K562 (cell line): ENCODE measurements around the gene SVOP. TPM values are rescaled to one million over a fixed set of nuclear protein-coding genes. Genes with fewer than 3 reads are reported as not detected.

Experiments used
- ATAC-seq: fragments of 200-7000 bp; cut with Tn5 transposase; 3 replicates; pipeline ENCODE4 v1.9.1; 2020; ENCODE audit warnings: moderate library complexity
- BruUV-seq: library from RNA; stranded (reverse); fragments of 400-500 nt; replicated peaks from 2 replicates; lab custom pipeline; 2021; lab: Mats Ljungman, UMichigan
- CTCF ChIA-PET: fragments of 300-600 bp; formaldehyde crosslinking; extraction: SDS; loops from one replicate; lab custom pipeline; 2021; ENCODE audit warnings: low intra/inter-chr PET ratio; lab: Yijun Ruan, JAX
- POLR2A ChIA-PET: fragments of 300-600, 350-650 bp; sonication (Branson Sonifier 250); formaldehyde crosslinking; extraction: SDS; loops from one replicate; lab custom pipeline; 2021; ENCODE audit warnings: antibody characterized with exemption, inconsistent platforms; lab: Yijun Ruan, JAX
- DNase-seq, 4 experiments: peaks; one replicate each; pipeline versions ENCODE4 v3.0.0 to v3.0.0-alpha.2; 2011 to 2018; ENCODE audit warnings: low spot score in 3 of 4, mixed read lengths in 3 of 4; ENCODE audit errors: extremely low read depth in 1 of 4
- FAIRE-seq: peaks from 2 replicates; lab custom pipeline; 2011; peaks lifted over from hg19 to GRCh38; lab: Jason Lieb, UNC
- H2AFZ ChIP-seq: 2 replicates; pipeline ENCODE4 v1.6.0; 2011; ENCODE audit warnings: low read depth, low read length, control low read depth, inconsistent platforms
- H3K27ac ChIP-seq: fragments of 200-600 bp; 3 replicates; pipeline ENCODE4 v1.8.0; 2011; ENCODE audit warnings: low read depth, mild to moderate bottlenecking, control low read depth, inconsistent platforms, low read length, moderate library complexity, mixed read lengths; ENCODE audit errors: extremely low read depth
- H3K27me3 ChIP-seq, 2 experiments: fragments of 300-600 bp in 1 of 2; 2 replicates in 1 of 2; 3 replicates in 1 of 2; pipeline versions ENCODE4 v1.6.0 to v1.8.0; 2011; ENCODE audit warnings: inconsistent platforms in 2 of 2, low read length in 2 of 2, mild to moderate bottlenecking in 1 of 2, mixed read lengths in 1 of 2, moderate library complexity in 1 of 2; ENCODE audit not compliant: control insufficient read depth in 2 of 2, insufficient read depth in 2 of 2
- H3K36me3 ChIP-seq: fragments of 300-600 bp; 3 replicates; pipeline ENCODE4 v1.8.0; 2011; ENCODE audit warnings: mild to moderate bottlenecking, low read length, inconsistent platforms; ENCODE audit not compliant: control insufficient read depth, insufficient read depth
- H3K4me1 ChIP-seq, 2 experiments: fragments of 200-600 bp in 1 of 2; replicated peaks in 1 of 2; 2 replicates in 1 of 2; 3 replicates in 1 of 2; pipeline versions ENCODE4 v1.5.1 to v1.8.0; 2011; ENCODE audit warnings: inconsistent platforms in 2 of 2, low read length in 2 of 2, mild to moderate bottlenecking in 1 of 2, mixed read lengths in 1 of 2, moderate library complexity in 1 of 2; ENCODE audit not compliant: control insufficient read depth in 2 of 2, insufficient read depth in 2 of 2
- H3K4me2 ChIP-seq: 2 replicates; pipeline ENCODE4 v1.6.1; 2011; ENCODE audit warnings: low read length, control low read depth, inconsistent platforms, mixed read lengths; ENCODE audit not compliant: insufficient read depth
- H3K4me3 ChIP-seq: fragments of 200-600 bp; sonication (generic), shearing (Covaris generic); 2 replicates; pipeline ENCODE4 v1.5.1; 2016; ENCODE audit warnings: control low read depth, inconsistent platforms
- H3K79me2 ChIP-seq: fragments of 200-600 bp; 3 replicates; pipeline ENCODE4 v1.8.0; 2011; ENCODE audit warnings: low read length, inconsistent platforms; ENCODE audit not compliant: control insufficient read depth, insufficient read depth
- H3K9ac ChIP-seq, 2 experiments: 2 replicates each; pipeline versions ENCODE4 v1.6.0 to v1.6.1; 2011; ENCODE audit warnings: low read depth in 2 of 2, low read length in 2 of 2, control low read depth in 1 of 2, inconsistent platforms in 1 of 2, mild to moderate bottlenecking in 1 of 2, mixed read lengths in 1 of 2; ENCODE audit not compliant: insufficient read depth in 1 of 2
- H3K9me1 ChIP-seq: one replicate; pipeline ENCODE4 v1.6.0; 2011; ENCODE audit warnings: inconsistent platforms, mild to moderate bottlenecking, low read length, moderate library complexity; ENCODE audit not compliant: control insufficient read depth, insufficient read depth
- H3K9me3 ChIP-seq: replicated peaks from 2 replicates; pipeline ENCODE4 v1.5.1; 2011; ENCODE audit warnings: low read depth, low read length, inconsistent platforms; ENCODE audit not compliant: control insufficient read depth, insufficient read depth
- H4K20me1 ChIP-seq: replicated peaks from 2 replicates; pipeline ENCODE4 v1.6.1; 2011; ENCODE audit warnings: low read length, inconsistent platforms, mixed read lengths; ENCODE audit not compliant: control insufficient read depth, insufficient read depth
- ATF1 ChIP-seq, 2 experiments: fragments of 450-650 bp in 1 of 2; IDR thresholded peaks; 2 replicates each; pipeline ENCODE4 v1.6.1; 2016; ENCODE audit warnings: missing compliant biosample characterization in 1 of 2, missing genetic modification characterization in 1 of 2
- BCOR ChIP-seq: fragments of 450-650 bp; IDR thresholded peaks from 2 replicates; pipeline ENCODE4 v1.6.1; 2016
- CEBPB ChIP-seq: fragments of 450-650 bp; IDR thresholded peaks from 2 replicates; pipeline ENCODE4 v1.6.1; 2016; ENCODE audit warnings: missing genetic modification characterization, missing compliant biosample characterization
- TAL1 ChIP-seq: fragments of 450-650 bp; IDR thresholded peaks from 2 replicates; pipeline ENCODE4 v1.6.1; 2016; ENCODE audit warnings: mild to moderate bottlenecking
- ZNF583 ChIP-seq: fragments of 250-450 bp; sonication (Bioruptor Pico); IDR thresholded peaks from 2 replicates; pipeline ENCODE4 v1.4.0; 2020
- ZNF75A ChIP-seq: fragments of 450-650 bp; formaldehyde crosslinking; IDR thresholded peaks from 2 replicates; pipeline ENCODE4 v1.4.0; 2020; ENCODE audit warnings: mild to moderate bottlenecking
- WGBS: fragments of 100-300 bp; shearing (Covaris generic); methylation state at CpG from one replicate; pipeline ENCODE4 v1.1.6; 2016; ENCODE audit warnings: low coverage, mixed read lengths; ENCODE audit not compliant: insufficient coverage; ENCODE audit errors: missing lambda C conversion rate; 5-methylcytosine and 5-hydroxymethylcytosine counted together
- in situ Hi-C: fragments of 300-500 bp; cut with MboI; formaldehyde crosslinking; loops from 4 replicates; pipeline ENCODE4 v1.15.0; 2018; ENCODE audit warnings: inconsistent platforms, mixed read lengths
- intact Hi-C: fragments of 100-400 bp; cut with micrococcal nuclease; formaldehyde crosslinking; loops from 2 replicates; pipeline ENCODE4 v1.14.2; 2022
- polyA plus RNA-seq, 8 experiments: library from polyadenylated mRNA; depleted of rRNA in 4 of 8; stranded (reverse) in 5 of 8; unstranded in 3 of 8; fragments of >200 nt; fragmentation: Nextera tagmentation in 2 of 8; fragmentation: Illumina TruSeq in 1 of 8; extraction: Ambion mirVana in 2 of 8; extraction: Trizol in 1 of 8; gene quantifications; 2 replicates each; pipeline versions ENCODE4 v1.2.1 to v1.2.3, GENCODE V29; 2011 to 2014; ENCODE audit warnings: inconsistent platforms in 1 of 8, missing spikeins in 1 of 8
- total RNA-seq, 7 experiments: library from RNA; depleted of rRNA in 6 of 7; stranded (reverse); fragments of >200 nt in 6 of 7; fragmentation: Illumina TruSeq in 2 of 7; extraction: Trizol in 2 of 7; gene quantifications; 2 replicates each; pipeline versions ENCODE4 v1.2.1 to v1.2.3, GENCODE V29; 2011 to 2021; ENCODE audit warnings: low replicate concordance in 1 of 7

SVOP gene
- total and polyA plus RNA-seq, 9 of the 15 experiments (the other 6 are each of a cell fraction or from before 2014, with no cell fraction given): 0.01 to 0.09 (median 0.06) TPM; not detected in 1

GRCh38 chr12:108996320-108996719 lies 24.5 kb downstream of the SVOP start:
- no peaks in the 10 kb centered on the region; a peak in 2 of 5 replicates for H3K4me1 ChIP-seq
- DNase-seq (no peak), FAIRE-seq (no peak), ATAC-seq (no peak)
- H3K9ac ChIP-seq: no peak overlapping the region
- intact Hi-C loops (no loop called here), in situ Hi-C loops (no loop called here)
- 24% methylated on average over 6 of the region's 6 CpGs for WGBS
- H3K36me3 ChIP-seq: no peaks in the 10 kb centered on the region
- peak overlapping the region; percentile 61 for H3K4me2 ChIP-seq
- no peaks in the 10 kb centered on the region for H3K9me1 ChIP-seq
- no peak overlapping the region for H3K4me3 ChIP-seq
- ChIA-PET POLR2A (interaction anchor here (0.6 to 1.3 kb wide), 2 partner anchors 16 to 962 kb away, joined by 3 read pairs; no protein-coding TSS in a partner anchor), CTCF (no interaction called here)
- TF ChIP-seq ATF1 (CRISPR knock-in tag; IDR thresholded peaks at IDR 0.05): no peak
- TF ChIP-seq ATF1 (tag; IDR thresholded peaks at IDR 0.05): no peak
- peak; percentile 54; the same call in 1 of the 2 replicates for TF ChIP-seq BCOR
- H3K27me3 ChIP-seq: peaks cover 3 to 9% of the 10 kb centered on the region in 2 experiments; a peak in 3 of 5 replicates
- H3K27ac ChIP-seq: no peak overlapping the region
- BruUV-seq: no TSS peak
- H3K79me2 ChIP-seq: no peaks in the 10 kb centered on the region
- H4K20me1 ChIP-seq: no peaks in the 10 kb centered on the region
- H3K9me3 ChIP-seq: no peaks in the 10 kb centered on the region
- peak overlapping the region; percentile 80 for H2AFZ ChIP-seq

GRCh38 chr12:108995370-108995992 lies 25.4 kb downstream of the SVOP start:
- Histone ChIP-seq H2AFZ (no peak overlapping the region), H3K9me3 (no peaks in the 10 kb centered on the region), H4K20me1 (no peaks in the 10 kb centered on the region), H3K4me1 (no peaks in the 10 kb centered on the region; a peak in 2 of 5 replicates), H3K79me2 (no peaks in the 10 kb centered on the region), H3K36me3 (no peaks in the 10 kb centered on the region), H3K27ac (no peak overlapping the region), H3K27me3 (peaks cover 3 to 9% of the 10 kb centered on the region in 2 experiments; a peak in 3 of 5 replicates), H3K4me2 (no peak overlapping the region), H3K4me3 (no peak overlapping the region), H3K9me1 (no peaks in the 10 kb centered on the region), H3K9ac (no peak overlapping the region)
- FAIRE-seq (no peak), ATAC-seq (no peak), DNase-seq (no peak)
- 21% methylated on average over 4 of the region's 6 CpGs for WGBS
- CTCF ChIA-PET: no interaction called here
- in situ Hi-C loops: no loop called here
- intact Hi-C loops: no loop called here
- POLR2A ChIA-PET: interaction anchor here (1.3 kb wide), 1 partner anchor 15 kb away, joined by 3 read pairs; no protein-coding TSS in a partner anchor
- TF ChIP-seq ZNF75A (CRISPR knock-in tag): no peak
- peak; percentile 66 for TF ChIP-seq CEBPB
- no peak for TF ChIP-seq TAL1
- no peak for TF ChIP-seq ZNF583 (CRISPR knock-in tag)
- BruUV-seq: no TSS peak
